CD4-positive, alpha-beta T cell treated with Interleukin-6 at 100 ng/mL for 8 hours (primary cell): ENCODE data around the gene FAR1.

ENCODE experiments used
- DNase-seq: peaks from one replicate; pipeline ENCODE4 v3.0.0-alpha.2; 2020; ENCODE audit warnings: mixed read lengths, low spot score

Gene FAR1

DNA sequence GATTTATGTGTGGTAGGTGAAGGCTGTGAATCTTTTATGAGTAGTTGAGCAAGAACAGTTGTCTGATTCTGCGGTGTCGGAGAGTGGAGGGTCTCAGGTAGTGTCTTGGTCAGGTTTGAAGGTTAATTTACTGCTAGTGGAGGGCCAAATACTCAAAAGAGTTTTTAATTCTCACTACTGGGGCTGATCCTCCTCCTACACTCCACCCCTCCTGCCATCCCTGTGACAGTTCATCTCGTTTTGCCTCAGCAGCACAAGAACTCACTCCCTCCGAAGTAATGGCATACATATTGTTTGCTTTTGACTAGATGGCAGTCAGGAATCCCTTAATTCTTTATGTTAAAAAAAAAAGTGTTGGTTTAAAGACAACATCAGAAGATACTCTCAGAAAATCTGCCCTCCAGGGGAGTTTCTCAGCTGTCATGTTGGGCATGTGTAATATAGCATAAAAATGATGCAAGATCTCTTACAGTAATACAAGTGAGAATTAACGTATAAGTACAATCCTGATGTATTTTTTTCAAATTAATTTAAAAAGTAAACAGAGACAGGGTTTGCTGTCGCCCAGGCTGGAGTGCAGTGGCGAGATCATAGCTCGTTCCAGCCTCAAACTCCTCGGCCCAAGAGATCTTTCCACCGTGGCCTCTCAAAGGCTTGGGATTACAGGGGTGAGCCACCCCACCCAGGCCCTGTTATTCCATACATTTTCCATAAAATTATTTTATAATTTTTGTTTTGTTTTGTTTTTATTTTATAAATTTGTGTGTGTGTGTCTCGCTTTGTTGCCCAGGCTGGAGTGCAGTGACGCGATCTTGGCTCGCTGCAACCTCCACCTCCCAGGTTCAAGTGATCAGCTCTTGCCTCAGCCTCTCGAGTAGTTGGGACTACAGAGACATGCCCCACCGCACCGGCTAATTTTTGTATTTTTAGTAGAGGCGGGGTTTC is 1.3 kb downstream of the FAR1 start:
- DNase-seq, result no peak

DNA sequence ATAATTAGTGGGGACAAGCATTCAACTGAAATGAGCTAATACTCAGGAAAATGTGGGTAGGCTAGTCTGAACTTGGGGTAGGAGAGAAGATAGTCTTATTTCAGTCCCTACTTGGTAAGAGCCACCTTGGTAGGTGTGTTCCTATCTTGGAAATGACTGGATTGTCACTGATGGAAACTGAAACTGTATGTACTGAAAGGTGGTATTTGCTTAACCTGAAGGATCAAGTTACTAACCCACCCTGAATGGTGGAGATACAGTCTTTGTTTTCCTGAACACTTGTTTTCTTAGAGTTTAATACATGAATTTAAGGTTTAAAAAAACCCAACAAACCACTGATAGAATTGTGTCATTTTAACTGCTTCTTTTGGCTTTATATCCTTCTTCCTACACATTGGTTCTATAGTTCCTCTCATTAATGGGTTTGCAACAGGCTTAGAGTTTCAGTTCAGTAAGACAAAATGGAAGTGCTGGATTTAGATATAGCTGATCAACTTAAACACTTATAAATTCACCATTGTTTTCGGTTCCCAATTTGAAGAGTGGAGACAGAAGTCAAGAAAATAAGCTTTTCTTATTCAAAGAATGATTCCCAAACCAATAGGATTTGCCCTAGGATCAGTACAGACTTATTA is 4.2 kb downstream of the FAR1 start:
- DNase-seq, result no peak

DNA sequence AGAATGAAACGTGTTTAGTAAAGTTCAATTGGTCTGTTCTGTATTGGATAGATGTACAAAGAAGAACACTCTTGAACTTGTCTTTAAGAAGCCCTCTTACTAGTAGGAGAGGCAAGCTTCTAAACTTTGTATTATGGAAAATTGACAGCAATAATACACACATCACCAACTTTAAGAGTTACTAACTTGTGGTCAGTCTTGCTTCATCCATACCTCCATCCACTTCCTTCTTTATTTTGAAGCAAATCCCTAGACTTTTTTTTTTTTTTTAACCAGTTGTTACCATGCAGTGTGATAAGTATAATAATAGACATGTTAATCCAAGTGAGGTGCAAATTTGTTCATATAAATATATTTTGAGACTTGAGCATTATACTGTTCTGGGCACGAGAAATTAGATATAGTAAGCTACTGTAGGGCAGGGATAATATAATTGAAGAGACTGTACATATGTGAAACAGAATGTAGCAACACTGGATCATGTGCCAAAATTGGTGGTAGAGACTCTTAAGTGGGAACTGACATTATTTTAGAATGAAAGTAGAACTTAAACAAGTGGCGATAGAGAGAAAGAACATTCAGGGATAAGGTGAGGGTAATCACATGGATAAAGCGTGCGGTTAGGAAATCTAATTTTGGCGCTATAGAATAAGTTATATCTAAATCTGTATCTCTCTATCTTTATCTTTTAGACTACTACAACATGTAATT is 6.5 kb downstream of the FAR1 start:
- DNase-seq, result no peak

DNA sequence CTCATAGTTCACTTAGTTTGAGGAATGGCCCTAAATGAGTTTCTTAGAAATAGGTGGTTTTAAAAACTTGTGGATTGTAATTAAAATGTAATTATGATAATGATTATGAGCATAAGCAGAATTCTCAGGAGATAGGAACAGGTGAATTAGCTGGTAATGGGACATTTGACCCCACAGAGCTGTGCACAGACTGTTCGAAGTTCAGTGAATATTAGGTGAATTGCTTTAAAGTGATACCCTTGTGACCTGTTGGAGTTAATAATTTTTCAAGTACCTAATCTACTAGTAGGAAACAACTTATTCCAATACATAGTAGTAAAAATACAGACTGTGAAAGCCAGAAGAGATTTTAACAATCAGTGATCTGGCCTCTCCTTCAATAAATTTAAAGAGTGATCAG is 8.1 kb downstream of the FAR1 start:
- DNase-seq, result no peak

DNA sequence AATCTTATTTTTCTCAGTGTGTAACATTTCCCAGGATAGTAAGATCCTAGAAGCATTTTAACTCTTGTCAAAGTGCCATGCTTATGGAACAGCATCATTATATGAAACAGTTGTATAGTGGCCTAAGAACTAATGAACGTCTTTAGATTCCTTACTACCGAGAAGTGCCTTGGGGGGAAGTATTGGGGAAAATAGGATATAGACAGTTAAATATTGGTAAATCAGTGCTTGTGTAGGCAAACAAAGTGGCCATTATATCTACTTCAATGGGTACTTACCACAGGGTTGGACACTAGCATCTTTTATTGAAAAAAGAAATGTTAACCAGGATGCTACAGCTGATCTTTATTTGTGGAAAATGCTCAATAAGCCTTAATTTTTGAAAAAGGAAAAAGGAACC is 11.3 kb downstream of the FAR1 start:
- no peak for DNase-seq

DNA sequence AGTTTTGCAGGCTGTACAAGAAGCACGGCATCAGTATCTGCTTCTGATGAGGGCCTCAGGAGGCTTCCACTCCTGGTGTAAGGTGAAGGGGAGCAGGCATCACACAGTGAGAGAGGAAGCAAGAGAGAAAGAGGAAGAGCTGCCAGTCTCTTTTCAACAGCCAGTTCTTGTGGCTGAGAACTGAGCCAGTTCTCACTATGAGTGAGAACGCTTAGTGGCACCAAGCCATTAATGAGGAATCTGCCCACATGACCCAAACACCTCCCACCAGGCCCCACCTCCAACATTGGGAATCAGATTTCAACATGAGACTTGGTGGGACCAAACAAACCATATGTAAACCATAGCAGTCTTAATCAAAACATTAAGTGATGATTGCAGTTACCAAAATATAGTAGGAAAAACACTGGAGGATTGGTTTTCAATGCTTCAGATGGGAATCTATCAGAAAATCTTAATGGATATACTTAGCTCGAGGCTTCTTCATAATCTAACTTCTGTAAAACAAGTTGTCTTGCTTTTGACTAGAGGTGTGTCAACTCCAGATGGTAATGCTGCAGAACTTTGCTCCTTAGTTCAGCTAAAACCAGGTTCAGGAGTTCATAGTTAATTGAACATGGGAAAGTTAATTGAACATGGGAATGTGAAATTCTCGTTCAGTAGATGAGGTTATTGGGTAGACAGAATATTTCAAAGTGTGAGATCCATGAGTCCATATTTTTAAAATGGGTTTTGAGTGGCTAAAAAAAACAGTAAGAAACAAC is 12.2 kb downstream of the FAR1 start:
- no peak for DNase-seq

DNA sequence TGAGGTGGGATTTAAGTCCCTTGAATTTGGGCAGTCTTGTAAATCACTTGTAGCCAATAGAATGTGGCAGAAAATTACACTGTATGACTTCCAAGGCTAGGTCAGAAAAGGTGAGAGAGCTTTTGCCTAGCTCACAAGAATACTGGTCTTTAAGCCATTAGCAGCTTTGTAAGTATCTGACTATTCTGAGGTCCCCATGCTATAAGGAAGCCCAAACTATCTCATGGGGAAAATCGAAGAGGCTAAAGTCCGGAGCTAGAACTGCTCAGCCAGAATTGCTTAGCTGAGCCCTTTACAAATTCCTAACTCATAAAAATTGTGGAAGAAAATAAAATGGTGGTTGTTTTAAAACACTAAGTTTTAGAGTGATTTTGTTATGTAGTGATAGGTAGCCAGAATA is 13.0 kb downstream of the FAR1 start:
- DNase-seq, result no peak

DNA sequence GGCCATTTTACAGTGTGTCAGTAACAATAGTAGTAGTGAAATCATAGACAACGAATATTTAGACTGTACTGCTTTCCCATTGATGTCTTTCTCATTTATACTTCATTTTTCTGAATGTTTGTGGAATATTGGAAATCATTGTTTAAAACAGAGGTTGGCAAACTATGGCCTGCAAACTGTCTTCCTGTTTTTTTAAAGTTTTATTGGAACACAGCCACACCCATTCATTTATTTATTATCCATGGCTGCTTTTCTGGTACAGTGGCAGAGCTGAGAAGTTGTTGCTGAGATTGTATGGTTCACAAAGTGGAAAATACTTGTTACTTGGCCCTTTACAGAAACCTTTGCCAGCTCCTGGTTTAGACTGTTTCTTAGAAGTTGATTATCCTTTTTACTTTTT is 13.7 kb downstream of the FAR1 start:
- DNase-seq, result no peak

DNA sequence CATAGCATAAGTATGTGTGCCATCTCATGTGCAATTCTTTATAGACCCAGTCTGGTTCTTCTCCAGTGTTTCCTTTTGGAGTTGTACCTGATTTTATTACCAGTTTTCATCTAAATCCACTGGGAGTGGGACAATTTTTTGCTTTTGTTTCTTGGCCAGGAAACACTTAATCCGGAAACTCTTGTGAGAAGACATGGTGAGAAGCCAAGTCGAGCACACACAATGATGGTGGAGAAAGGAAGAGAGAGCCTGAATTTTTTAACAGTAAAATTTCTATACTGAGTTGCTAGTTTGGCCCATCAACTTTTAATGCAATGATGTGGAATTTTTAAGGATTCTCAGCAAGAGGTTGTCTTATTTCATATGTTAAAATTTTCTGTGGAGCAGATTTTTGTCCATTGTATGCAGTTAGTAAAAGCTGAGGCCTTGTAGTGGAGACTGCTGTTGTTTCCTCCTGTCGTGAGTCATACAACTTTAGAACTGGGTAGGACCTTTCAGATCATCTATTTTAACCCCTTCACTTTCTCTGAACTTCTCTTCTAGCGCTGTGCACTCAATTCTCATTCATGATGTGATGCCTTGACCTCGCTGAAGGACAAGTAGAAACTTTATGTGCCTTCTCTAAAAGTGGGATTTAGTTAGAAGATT is 17.1 kb downstream of the FAR1 start:
- no peak for DNase-seq

DNA sequence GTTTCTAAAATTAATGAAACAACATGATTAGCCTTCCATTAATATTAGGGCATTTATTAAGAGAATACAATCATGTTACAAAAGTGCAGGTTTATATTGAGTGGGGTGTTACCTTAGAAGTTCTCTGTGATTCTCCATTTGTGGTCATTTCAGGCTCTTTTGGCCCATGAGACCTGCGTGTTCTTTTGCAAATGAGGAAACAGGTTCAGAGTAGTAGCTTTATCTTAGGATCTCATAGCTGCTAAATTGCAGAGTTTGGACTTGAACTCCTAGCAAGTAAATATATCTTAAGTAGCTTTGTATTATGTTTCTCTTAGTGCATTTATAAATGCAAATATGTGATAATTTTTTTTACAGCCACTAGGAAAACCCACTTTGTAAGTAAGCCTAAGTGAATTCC is 18.3 kb downstream of the FAR1 start:
- no peak for DNase-seq

DNA sequence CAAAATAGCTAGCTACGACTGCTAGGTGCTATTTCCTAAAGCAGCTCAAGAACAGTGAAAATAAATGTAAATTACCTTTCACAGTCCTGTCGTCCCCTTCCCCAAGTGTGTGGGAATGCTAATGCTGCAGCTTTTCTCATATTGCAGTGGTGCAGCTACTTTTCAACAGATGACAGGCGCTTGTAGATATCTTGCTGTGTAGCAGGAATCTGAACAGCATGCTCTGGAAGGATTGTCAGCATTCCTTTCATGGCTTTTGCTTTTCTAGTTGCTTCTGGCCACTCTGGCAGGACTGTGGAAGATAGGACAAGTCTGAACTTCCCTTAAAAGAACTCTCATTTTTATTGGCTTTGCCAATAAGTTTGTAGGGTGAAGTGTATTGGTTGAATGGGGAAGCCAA is 18.8 kb downstream of the FAR1 start:
- no peak for DNase-seq

DNA sequence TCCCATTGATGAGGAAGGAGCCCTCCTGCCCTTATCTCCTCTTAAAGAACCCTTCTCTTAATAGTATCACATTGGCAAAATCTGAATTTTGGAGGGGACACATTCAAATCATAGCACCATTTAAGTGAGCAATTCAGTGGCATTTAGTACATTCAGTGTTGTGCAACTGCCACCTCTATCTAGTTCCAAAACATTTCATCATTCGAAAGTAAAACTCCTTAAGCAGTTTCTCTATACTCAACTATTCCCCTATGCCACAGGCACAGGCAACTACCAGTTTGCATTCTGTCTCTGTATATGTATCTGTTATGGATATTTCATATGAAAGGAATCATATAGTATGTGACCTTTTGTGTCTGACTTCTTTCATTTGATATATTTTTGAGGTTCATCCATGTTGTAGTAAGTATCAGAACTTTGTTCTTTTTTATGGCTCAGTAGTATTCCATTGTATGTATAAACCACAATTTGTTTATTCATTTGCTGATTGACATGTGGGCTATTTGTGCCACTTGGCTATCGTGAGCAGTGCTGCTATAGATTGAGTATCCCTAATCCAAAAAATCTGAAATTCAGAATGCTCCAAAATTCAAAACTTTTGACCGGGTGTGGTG is 22.9 kb downstream of the FAR1 start:
- DNase-seq, result no peak

DNA sequence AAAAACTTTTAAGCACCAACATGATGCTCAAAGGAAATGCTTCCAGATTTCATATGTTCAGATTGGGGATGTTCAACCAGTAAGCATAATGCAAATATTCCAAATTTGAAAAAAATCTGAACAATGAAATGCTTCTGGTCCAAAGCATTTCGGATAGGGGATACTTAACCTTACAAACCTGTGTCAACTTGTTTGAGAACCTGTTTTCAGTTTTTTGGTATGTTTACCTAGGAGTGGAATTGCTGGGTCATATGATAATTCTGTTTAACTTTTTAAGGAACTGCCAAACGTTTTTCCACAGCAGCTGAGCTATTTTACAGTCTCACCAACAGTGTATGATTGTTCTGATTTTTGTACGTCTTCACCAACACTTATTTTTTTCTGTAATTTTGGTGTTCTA is 23.7 kb downstream of the FAR1 start:
- DNase-seq, result no peak

DNA sequence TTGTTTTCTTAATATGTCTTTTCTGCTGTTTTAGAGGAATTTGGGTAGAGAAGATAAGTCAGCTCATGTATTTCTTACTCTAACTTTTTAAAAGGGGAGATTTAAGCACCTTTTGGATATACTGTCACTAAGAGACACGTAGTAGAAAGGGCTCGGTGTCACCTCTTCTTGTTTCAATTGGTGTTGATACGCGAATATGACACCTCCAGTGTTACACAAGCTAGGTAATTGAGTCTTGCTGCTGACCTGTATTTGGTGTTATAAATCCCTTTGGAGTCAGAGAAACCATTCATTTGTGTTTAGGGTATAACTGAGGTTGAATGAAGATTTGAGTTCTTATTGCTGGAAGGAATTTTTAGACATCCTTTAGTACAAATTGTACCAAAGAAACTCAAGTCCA is 25.6 kb downstream of the FAR1 start:
- no peak for DNase-seq

DNA sequence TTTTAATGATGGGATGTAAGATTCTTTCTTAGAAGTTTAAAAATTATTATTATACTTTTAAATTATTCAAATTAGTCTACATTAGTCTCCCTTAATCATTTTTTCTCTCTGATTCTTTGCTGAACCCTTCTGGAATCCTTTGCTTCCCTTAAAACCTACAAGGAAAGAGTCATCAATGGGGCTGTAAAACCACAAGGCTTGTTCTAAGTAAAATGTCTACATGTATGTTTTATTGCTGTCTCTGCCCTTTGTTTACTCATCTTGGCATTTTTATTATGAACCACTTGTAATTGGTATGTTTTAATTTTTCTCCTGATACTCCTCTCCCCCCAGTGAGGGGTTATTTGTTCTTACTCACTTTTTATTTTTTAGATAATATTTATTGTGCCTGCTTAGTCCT is 27.4 kb downstream of the FAR1 start:
- no peak for DNase-seq

DNA sequence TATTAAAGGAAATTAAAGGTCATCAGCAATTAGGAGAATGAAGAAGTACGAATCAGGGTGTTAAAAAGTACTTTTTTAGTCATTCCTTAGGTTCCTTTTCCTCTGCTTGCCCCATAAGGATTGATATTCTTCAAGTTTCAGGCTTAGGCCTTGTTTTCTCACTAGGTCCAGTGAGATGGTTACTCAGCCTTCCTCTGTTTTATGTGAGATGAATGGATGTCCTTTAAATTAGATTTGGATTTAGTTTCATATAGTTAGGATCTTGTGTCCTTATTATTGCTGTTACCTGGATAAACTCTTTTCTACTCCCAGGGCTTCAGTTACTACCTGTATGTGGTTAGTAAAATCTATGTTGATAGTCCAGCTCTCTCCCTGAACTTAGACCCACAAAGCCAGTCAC is 29.2 kb downstream of the FAR1 start:
- no peak for DNase-seq

DNA sequence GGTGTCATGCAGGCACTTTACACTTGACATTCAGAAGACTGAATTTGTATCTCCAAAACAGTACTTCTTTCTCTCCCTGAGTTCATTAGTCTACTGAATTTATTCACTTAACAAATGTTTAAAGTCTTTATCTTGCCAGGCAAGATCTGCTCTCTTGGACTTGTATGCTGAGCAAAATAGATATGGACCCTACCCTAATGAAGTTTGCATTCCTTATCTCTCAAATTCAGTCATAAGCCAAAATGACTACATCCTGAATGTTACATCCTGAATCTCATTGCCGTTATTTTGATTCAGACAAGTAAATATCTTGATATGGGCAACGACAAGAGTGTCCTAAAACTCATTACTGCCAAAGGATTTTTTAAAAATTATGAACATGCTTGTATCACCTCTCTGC is 29.7 kb downstream of the FAR1 start:
- DNase-seq, result no peak

DNA sequence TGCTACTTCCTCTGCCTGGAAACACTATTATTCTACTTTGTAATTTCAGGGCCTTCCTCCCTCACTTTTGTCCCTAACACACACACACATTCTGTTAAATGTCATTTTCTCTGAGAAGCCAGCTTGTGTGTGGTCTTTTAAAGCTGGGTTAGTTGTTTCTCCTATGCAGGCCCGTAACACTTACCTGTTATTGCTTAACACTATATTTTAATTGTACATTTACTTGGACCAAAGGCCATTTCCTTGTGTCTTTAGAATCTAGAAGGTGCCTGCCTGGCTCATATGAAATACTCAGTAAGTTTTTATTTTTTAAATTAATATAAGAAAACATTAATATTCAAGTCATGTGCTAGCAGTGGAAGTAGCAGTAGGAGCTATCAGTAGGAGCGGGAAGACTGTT is 30.6 kb downstream of the FAR1 start:
- DNase-seq, result no peak

DNA sequence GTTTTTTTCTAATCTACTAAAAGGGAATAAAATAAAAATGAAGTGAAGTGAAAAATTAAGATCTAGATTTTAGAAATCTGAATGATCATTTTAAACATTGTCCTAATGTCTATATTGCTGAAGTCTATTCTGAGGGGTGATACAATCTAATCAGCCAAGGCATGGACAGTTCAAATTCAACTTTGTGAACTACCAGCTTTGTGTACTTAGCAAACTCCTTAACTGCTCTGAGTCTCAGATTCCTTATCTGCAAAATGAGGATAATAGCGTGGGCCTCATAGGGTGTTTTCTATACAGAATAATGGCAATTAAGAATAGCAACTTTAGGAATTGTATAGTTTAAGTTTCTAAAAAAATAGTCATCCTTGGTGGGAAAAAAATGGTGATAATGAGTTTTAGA is 31.4 kb downstream of the FAR1 start:
- no peak for DNase-seq

DNA sequence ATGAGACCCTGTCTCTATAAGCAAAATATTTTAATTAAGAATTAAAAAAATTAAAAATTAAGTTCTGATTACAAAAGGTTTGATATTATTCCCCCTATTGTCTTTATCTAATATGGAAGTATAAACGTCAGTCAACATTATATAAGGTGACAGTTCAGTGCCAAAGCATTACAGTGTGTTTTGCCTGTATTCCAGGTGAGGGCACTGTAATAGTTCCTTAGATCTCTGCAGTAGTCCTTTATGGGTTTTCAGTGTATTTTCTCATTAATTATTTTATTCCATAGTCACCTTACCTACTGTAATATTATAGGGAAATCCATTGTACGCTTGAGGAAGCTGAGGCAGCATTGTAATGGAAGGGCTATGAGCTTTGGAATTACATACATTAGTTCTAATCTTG is 33.0 kb downstream of the FAR1 start:
- no peak for DNase-seq

DNA sequence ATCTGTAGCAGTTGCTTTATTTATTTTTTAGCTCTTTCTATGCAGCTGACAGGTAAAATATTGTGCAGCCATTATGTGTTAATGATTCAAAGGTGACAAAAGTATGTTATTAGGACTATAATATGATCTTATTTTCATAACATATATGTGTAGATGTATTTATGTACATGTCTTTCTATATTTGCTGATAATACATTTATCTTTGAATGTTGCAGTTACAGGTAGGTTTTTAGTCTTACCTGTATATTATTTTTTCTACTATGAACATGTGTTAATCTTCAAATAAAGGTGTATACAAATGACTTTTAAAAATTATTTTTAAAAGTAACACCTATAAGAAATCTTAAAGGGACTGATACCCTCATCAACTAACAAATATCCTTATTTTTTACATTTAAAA is 33.6 kb downstream of the FAR1 start:
- no peak for DNase-seq
